Hepatic stellate cell (primary cell): ENCODE results near the gene LILRA5.
"Not testable (repeated sequence)": the region's sequence is repeated elsewhere in the genome, so short reads cannot be mapped to it uniquely, and the experiment has no call there.

Source experiments
- DNase-seq: peaks from one replicate; pipeline ENCODE4 v3.0.0; 2011; ENCODE audit warnings: low spot score

Gene LILRA5

GRCh38 chr19:54273821-54274220 is 39.1 kb downstream of the LILRA5 start:
- no peak for DNase-seq

- not testable (repeated sequence) for DNase-seq
Measured at GRCh38 chr19:54272181-54272580, 40.8 kb downstream of the LILRA5 start.

GRCh38 chr19:54271587-54271986 is 41.4 kb downstream of the LILRA5 start:
- not testable (repeated sequence) for DNase-seq

GRCh38 chr19:54271106-54271505 is 41.9 kb downstream of the LILRA5 start:
- DNase-seq, result no peak

GRCh38 chr19:54268936-54269335 is 44.0 kb downstream of the LILRA5 start:
- no peak for DNase-seq

GRCh38 chr19:54266133-54266532 is 46.8 kb downstream of the LILRA5 start:
- no peak for DNase-seq

- no peak for DNase-seq
Measured at GRCh38 chr19:54262470-54262869, 50.5 kb downstream of the LILRA5 start.

GRCh38 chr19:54262066-54262465 is 50.9 kb downstream of the LILRA5 start:
- DNase-seq, result no peak

GRCh38 chr19:54257116-54257480 is 55.9 kb downstream of the LILRA5 start, which contains the start of gene LILRB5:
TSS of gene LILRB5 (minus strand) at chr19:54257273. CDS start at chr19:54257193, 80 bp downstream.
- DNase-seq, result no peak
